ENCODE results near the gene EBP.

DNA sequence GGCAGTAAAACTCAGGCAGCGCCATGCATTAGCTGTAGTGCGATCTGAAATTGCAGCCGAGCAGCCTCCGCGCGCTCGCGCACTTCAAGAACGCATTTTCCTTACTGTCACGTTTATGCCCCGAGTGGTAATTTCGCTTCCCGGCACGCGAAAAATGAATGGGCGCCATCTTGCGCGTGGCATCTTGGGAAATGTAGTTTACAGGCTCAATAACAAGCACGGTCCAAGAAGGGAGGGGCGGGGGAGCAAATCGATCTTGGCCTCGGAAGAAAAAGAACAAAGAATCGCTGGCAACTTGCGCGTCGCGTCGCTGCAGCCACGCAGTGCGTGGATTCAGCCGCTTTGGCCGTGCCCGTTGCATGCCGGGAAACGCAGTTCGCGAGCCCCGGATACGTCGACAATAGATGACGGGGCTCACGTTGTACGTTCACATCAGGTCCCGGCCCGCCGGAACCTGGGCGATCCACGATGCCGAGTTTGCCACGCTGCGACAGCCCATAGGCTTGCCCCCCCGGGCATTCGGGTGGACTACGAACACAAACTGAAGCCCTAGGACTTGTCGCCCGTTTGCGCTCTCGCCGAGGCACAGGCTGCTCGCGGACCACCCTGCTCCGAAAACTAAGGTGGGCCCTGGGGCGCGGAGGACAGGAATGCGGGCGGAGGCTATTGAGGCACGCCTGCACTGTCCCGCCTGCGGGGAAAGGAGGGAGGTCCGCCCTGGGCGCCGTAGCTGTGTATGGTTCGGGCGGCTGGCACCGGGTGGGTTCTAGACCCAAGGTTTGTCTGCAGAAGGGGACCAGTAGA, 45.6 kb upstream of the EBP start, which contains the start of gene FTSJ1:
- TF ChIP-seq POLR2AphosphoS5 (IDR thresholded peaks at IDR 0.05; ENCODE audit: low read depth, low read length), result no peak
- no peak for TF ChIP-seq EZH2 (IDR thresholded peaks at IDR 0.05; ENCODE audit: low read depth, low read length, severe bottlenecking)
- peak; percentile 95 for TF ChIP-seq YY1 (IDR thresholded peaks at IDR 0.05; ENCODE audit: low read depth, low read length)
- peak; percentile 40; the same call in 1 of the 2 replicates for TF ChIP-seq PHF8 (conservative IDR thresholded peaks at IDR 0.05; ENCODE audit: low read depth, low read length)
- TF ChIP-seq POLR2A (IDR thresholded peaks at IDR 0.05; ENCODE audit: control extremely low read depth in 1 of 2, low read depth in 2 of 2, low read length in 2 of 2), result no peak; a peak in 1 of 3 replicates
- TF ChIP-seq, protein P1, sequence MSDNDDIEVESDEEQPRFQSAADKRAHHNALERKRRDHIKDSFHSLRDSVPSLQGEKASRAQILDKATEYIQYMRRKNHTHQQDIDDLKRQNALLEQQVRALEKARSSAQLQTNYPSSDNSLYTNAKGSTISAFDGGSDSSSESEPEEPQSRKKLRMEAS (IDR thresholded peaks at IDR 0.05), result no peak
- TF ChIP-seq, protein P2, sequence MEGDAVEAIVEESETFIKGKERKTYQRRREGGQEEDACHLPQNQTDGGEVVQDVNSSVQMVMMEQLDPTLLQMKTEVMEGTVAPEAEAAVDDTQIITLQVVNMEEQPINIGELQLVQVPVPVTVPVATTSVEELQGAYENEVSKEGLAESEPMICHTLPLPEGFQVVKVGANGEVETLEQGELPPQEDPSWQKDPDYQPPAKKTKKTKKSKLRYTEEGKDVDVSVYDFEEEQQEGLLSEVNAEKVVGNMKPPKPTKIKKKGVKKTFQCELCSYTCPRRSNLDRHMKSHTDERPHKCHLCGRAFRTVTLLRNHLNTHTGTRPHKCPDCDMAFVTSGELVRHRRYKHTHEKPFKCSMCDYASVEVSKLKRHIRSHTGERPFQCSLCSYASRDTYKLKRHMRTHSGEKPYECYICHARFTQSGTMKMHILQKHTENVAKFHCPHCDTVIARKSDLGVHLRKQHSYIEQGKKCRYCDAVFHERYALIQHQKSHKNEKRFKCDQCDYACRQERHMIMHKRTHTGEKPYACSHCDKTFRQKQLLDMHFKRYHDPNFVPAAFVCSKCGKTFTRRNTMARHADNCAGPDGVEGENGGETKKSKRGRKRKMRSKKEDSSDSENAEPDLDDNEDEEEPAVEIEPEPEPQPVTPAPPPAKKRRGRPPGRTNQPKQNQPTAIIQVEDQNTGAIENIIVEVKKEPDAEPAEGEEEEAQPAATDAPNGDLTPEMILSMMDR (IDR thresholded peaks at IDR 0.05; ENCODE audit: control extremely low read depth in 1 of 3, insufficient read depth in 1 of 3, low read depth in 1 of 3, low read length in 3 of 3), result no peak
- TF ChIP-seq SP1 (IDR thresholded peaks at IDR 0.05; ENCODE audit: low read depth, low read length), result no peak
- TF ChIP-seq NRF1 (IDR thresholded peaks at IDR 0.05; ENCODE audit: low read depth, low read length), result no peak
- no peak for TF ChIP-seq EP300 (IDR thresholded peaks at IDR 0.05; ENCODE audit: borderline replicate concordance in 1 of 2, low read depth in 2 of 2, low read length in 2 of 2)
- TF ChIP-seq MAFK (IDR thresholded peaks at IDR 0.05; ENCODE audit: low read depth, low read length), result no peak
- no peak for TF ChIP-seq CEBPB (IDR thresholded peaks at IDR 0.05; ENCODE audit: low read depth, low read length)
- TF ChIP-seq SIN3A (conservative IDR thresholded peaks at IDR 0.05 in 1 of 2, IDR thresholded peaks at IDR 0.05 in 1 of 2; ENCODE audit: low read depth in 1 of 2, low read length in 2 of 2), result peak in 1 of 2 experiments; percentile 61; a peak in 1 of 4 replicates
- TF ChIP-seq FOSL1 (IDR thresholded peaks at IDR 0.05; ENCODE audit: insufficient read depth, low read depth, low read length), result no peak
